IMR-90 (cell line): ENCODE data around the gene HNRNPD. TPM values are rescaled to one million over a fixed set of nuclear protein-coding genes. Genes with fewer than 3 reads are reported as not detected.
"Not testable (repeated sequence)": the region's sequence is repeated elsewhere in the genome, so short reads cannot be mapped to it uniquely, and the experiment has no call there.

ENCODE experiments used
- ATAC-seq: fragments of 200-7000 bp; cut with Tn5 transposase; 2 replicates; pipeline ENCODE4 v1.9.1; 2020; ENCODE audit warnings: low read depth, mild to moderate bottlenecking, moderate library complexity
- BruUV-seq: library from RNA; stranded (reverse); fragments of 400-500 nt; replicated peaks from 2 replicates; lab custom pipeline; 2021; lab: Mats Ljungman, UMichigan
- CTCF ChIA-PET: fragments of 300-600 bp; formaldehyde crosslinking; extraction: SDS; loops from one replicate; lab custom pipeline; 2021; ENCODE audit warnings: antibody characterized with exemption; lab: Yijun Ruan, JAX
- POLR2A ChIA-PET: fragments of 300-600 bp; sonication (Branson Sonifier 250); formaldehyde crosslinking; loops from one replicate; lab custom pipeline; 2022; ENCODE audit warnings: antibody characterized with exemption; ENCODE audit not compliant: unreplicated experiment; lab: Charles Lee
- DNase-seq: peaks from one replicate; pipeline ENCODE4 v3.0.0; 2013
- H2AFZ ChIP-seq: replicated peaks from 2 replicates; pipeline ENCODE3; 2013; ENCODE audit warnings: low read length, mild to moderate bottlenecking; ENCODE audit not compliant: poor library complexity
- H2AK5ac ChIP-seq: 2 replicates; pipeline ENCODE4 v1.6.1; 2013; ENCODE audit warnings: low read depth, low read length, inconsistent platforms
- H2AK9ac ChIP-seq: replicated peaks from 2 replicates; pipeline ENCODE3; 2013; ENCODE audit warnings: mild to moderate bottlenecking, low read depth, low read length, moderate library complexity; ENCODE audit not compliant: poor library complexity
- H2BK120ac ChIP-seq: 2 replicates; pipeline ENCODE4 v1.6.1; 2013; ENCODE audit warnings: low read depth, low read length, inconsistent platforms
- H2BK15ac ChIP-seq: 3 replicates; pipeline ENCODE4 v1.6.1; 2013; ENCODE audit warnings: low read depth, low read length, inconsistent platforms
- H2BK20ac ChIP-seq: 2 replicates; pipeline ENCODE4 v1.6.1; 2013; ENCODE audit warnings: low read depth, mild to moderate bottlenecking, inconsistent platforms, low read length, moderate library complexity
- H2BK5ac ChIP-seq: 2 replicates; pipeline ENCODE4 v1.6.1; 2013; ENCODE audit warnings: mild to moderate bottlenecking, low read depth, low read length, inconsistent platforms; ENCODE audit not compliant: poor library complexity, severe bottlenecking
- H3K14ac ChIP-seq: replicated peaks from 2 replicates; pipeline ENCODE4 v1.6.1; 2013; ENCODE audit warnings: low read depth, low read length, inconsistent platforms
- H3K18ac ChIP-seq: 2 replicates; pipeline ENCODE4 v1.6.1; 2013; ENCODE audit warnings: low read depth, low read length, control low read depth
- H3K23ac ChIP-seq: 2 replicates; pipeline ENCODE4 v1.6.1; 2013; ENCODE audit warnings: low read depth, low read length, inconsistent platforms
- H3K27ac ChIP-seq: 2 replicates; pipeline ENCODE4 v1.5.1; 2013; ENCODE audit warnings: mild to moderate bottlenecking, control low read depth, low read length; ENCODE audit not compliant: insufficient read depth
- H3K27me3 ChIP-seq: 2 replicates; pipeline ENCODE4 v1.6.1; 2013; ENCODE audit warnings: low read length; ENCODE audit not compliant: control insufficient read depth, insufficient read depth
- H3K36me3 ChIP-seq: 2 replicates; pipeline ENCODE4 v1.6.1; 2013; ENCODE audit warnings: low read length, mixed read lengths; ENCODE audit not compliant: control insufficient read depth, insufficient read depth
- H3K4ac ChIP-seq: 2 replicates; pipeline ENCODE4 v1.6.1; 2013; ENCODE audit warnings: low read depth, low read length, inconsistent platforms
- H3K4me1 ChIP-seq: 2 replicates; pipeline ENCODE4 v1.6.1; 2013; ENCODE audit warnings: low read length, mixed read lengths; ENCODE audit not compliant: control insufficient read depth, insufficient read depth
- H3K4me2 ChIP-seq: 2 replicates; pipeline ENCODE4 v1.6.1; 2013; ENCODE audit warnings: low read depth, mild to moderate bottlenecking, control low read depth, low read length, moderate library complexity
- H3K4me3 ChIP-seq: 2 replicates; pipeline ENCODE4 v1.5.1; 2013; ENCODE audit warnings: low read depth, mild to moderate bottlenecking, control low read depth, low read length, moderate library complexity; ENCODE audit not compliant: insufficient read depth
- H3K56ac ChIP-seq: 2 replicates; pipeline ENCODE4 v1.6.1; 2013; ENCODE audit warnings: low read length, inconsistent platforms; ENCODE audit not compliant: insufficient read depth; ENCODE audit errors: extremely low read depth
- H3K79me1 ChIP-seq, 2 experiments: 2 replicates each; pipeline ENCODE4 v1.6.1; 2013; ENCODE audit warnings: low read length in 2 of 2, inconsistent platforms in 1 of 2, low read depth in 1 of 2
- H3K9ac ChIP-seq: 2 replicates; pipeline ENCODE4 v1.6.1; 2013; ENCODE audit warnings: low read depth, low read length, control low read depth
- H3K9me1 ChIP-seq: 2 replicates; pipeline ENCODE4 v1.6.1; 2013; ENCODE audit warnings: low read length, inconsistent platforms; ENCODE audit not compliant: insufficient read depth
- H3K9me3 ChIP-seq: 2 replicates; pipeline ENCODE4 v1.6.1; 2013; ENCODE audit warnings: low read length; ENCODE audit not compliant: control insufficient read depth, insufficient read depth
- H4K20me1 ChIP-seq: 2 replicates; pipeline ENCODE4 v1.6.1; 2013; ENCODE audit warnings: low read length, inconsistent platforms; ENCODE audit not compliant: insufficient read depth
- H4K5ac ChIP-seq: 2 replicates; pipeline ENCODE4 v1.6.1; 2013; ENCODE audit warnings: mild to moderate bottlenecking, low read depth, low read length, control low read depth
- H4K8ac ChIP-seq, 2 experiments: 2 replicates each; pipeline ENCODE4 v1.6.1; 2013; ENCODE audit warnings: low read depth in 2 of 2, low read length in 2 of 2, control low read depth in 1 of 2, inconsistent platforms in 1 of 2
- H4K91ac ChIP-seq: 2 replicates; pipeline ENCODE4 v1.6.1; 2013; ENCODE audit warnings: low read depth, low read length, inconsistent platforms; ENCODE audit not compliant: insufficient read depth
- RFX5 ChIP-seq: IDR thresholded peaks from 2 replicates; pipeline ENCODE4 v1.8.0; 2012; ENCODE audit warnings: low read depth, mild to moderate bottlenecking, low read length, moderate library complexity
- WGBS, 2 experiments: methylation state at CpG; one replicate each; pipeline versions ENCODE4 v1.1.5 to v1.1.7; 2013; ENCODE audit warnings: missing lambda C conversion rate in 2 of 2; ENCODE audit not compliant: insufficient read length in 1 of 2; ENCODE audit errors: extremely low coverage in 2 of 2; 5-methylcytosine and 5-hydroxymethylcytosine counted together
- dilution Hi-C: fragments of 300-500 bp; cut with HindIII; formaldehyde crosslinking; loops from one replicate; pipeline ENCODE4 v1.14.3; 2018; ENCODE audit warnings: low sequenced_read_pairs; ENCODE audit not compliant: unreplicated experiment
- in situ Hi-C: fragments of 300-500 bp; cut with MboI; formaldehyde crosslinking; loops from 3 replicates; pipeline ENCODE4 v1.14.3; 2019; ENCODE audit warnings: low sequenced_read_pairs, inconsistent platforms, mixed read lengths
- intact Hi-C: fragments of 100-400 bp; cut with micrococcal nuclease; formaldehyde crosslinking; loops from 2 replicates; pipeline ENCODE4 v1.10.0; 2022
- polyA plus RNA-seq, 3 experiments: library from polyadenylated mRNA; depleted of rRNA; stranded (reverse); fragments of >200 nt; gene quantifications; 2 replicates each; pipeline ENCODE4 v1.2.3, GENCODE V29; 2012; ENCODE audit warnings: low replicate concordance in 1 of 3
- total RNA-seq: library from RNA; depleted of rRNA; stranded (reverse); fragments of >200 nt; gene quantifications from 2 replicates; pipeline ENCODE4 v1.2.3, GENCODE V29; 2012

The HNRNPD gene
- total and polyA plus RNA-seq, 2 of the 4 experiments (the other 2 are of a cell fraction) = 9.7 to 142 TPM

- DNase-seq (no peak), ATAC-seq (no peak)
- Histone ChIP-seq H3K27me3 (no peaks in the 10 kb centered on the region), H3K27ac (no peak overlapping the region), H3K9ac (no peak overlapping the region), H3K14ac (no peak overlapping the region), H2BK15ac (no peak overlapping the region), H2AFZ (no peak overlapping the region), H3K4me2 (no peak overlapping the region), H3K18ac (no peak overlapping the region), H3K36me3 (no peaks in the 10 kb centered on the region), H2BK5ac (no peak overlapping the region), H3K56ac (no peak overlapping the region), H4K8ac (no peak overlapping the region), H3K4ac (no peak overlapping the region), H2AK5ac (no peak overlapping the region), H4K5ac (no peak overlapping the region), H4K20me1 (no peaks in the 10 kb centered on the region), H3K4me1 (no peaks in the 10 kb centered on the region), H4K91ac (no peak overlapping the region), H3K9me3 (no peaks in the 10 kb centered on the region), H3K9me1 (no peaks in the 10 kb centered on the region; the same call in 1 of the 2 replicates), H2BK20ac (no peak overlapping the region), H3K23ac (no peak overlapping the region), H3K4me3 (no peak overlapping the region), H2BK120ac (no peak overlapping the region), H2AK9ac (no peak overlapping the region), H3K79me1 (no peaks in the 10 kb centered on the region)
- dilution Hi-C loops (no loop called here), in situ Hi-C loops (no loop called here), intact Hi-C loops (no loop called here)
- WGBS, 2 experiments = no CpG with 5 or more reads among the region's 3 CpGs
- POLR2A ChIA-PET = no interaction called here
- no TSS peak for BruUV-seq
- TF ChIP-seq RFX5 = no peak
- CTCF ChIA-PET = interaction anchor here (0.8 kb wide), 1 partner anchor 11 kb away, joined by 3 read pairs; no protein-coding TSS in a partner anchor
These were observed 21.1 kb upstream of the HNRNPD start for GRCh38 chr4:82394896-82395295.

- H3K18ac ChIP-seq, H3K27ac ChIP-seq, H2AK5ac ChIP-seq, H3K27me3 ChIP-seq, H2BK20ac ChIP-seq, H2AK9ac ChIP-seq, intact Hi-C loops, CTCF ChIA-PET, H3K79me1 ChIP-seq, H2BK5ac ChIP-seq, H3K14ac ChIP-seq, H3K4me1 ChIP-seq, H4K5ac ChIP-seq, H2AFZ ChIP-seq, H4K91ac ChIP-seq, in situ Hi-C loops, ATAC-seq, H3K4me2 ChIP-seq, H3K9me1 ChIP-seq, H3K56ac ChIP-seq, H2BK120ac ChIP-seq, H3K4ac ChIP-seq, H3K36me3 ChIP-seq, H2BK15ac ChIP-seq, POLR2A ChIA-PET, H4K8ac ChIP-seq, H3K9ac ChIP-seq, dilution Hi-C loops, H4K20me1 ChIP-seq, H3K4me3 ChIP-seq, H3K23ac ChIP-seq, BruUV-seq, DNase-seq, H3K9me3 ChIP-seq: not testable (repeated sequence)
- WGBS, 2 experiments = no CpG with 5 or more reads among the region's 9 CpGs
These were observed 16.3 kb upstream of the HNRNPD start for GRCh38 chr4:82390061-82390460.
